Measurements from ENCODE around the gene WEE1. TPM values are rescaled to one million over a fixed set of nuclear protein-coding genes. Genes with fewer than 3 reads are reported as not detected.

The WEE1 gene
- total and polyA plus RNA-seq, 2 donors (not counting 3 experiments of a cell fraction or from before 2014, with no cell fraction given): 19.2 to 42.8 TPM

- H3K4me3 ChIP-seq (replicated peaks in 1 of 3; ENCODE audit: insufficient read depth in 1 of 3, low read depth in 1 of 3, low read length in 3 of 3): no peak overlapping the region
- peak; percentile 99 for DNase-seq (ENCODE audit: low read depth, low spot score)
- FAIRE-seq: peak; percentile 98
- TF ChIP-seq FOS (IDR thresholded peaks at IDR 0.05; ENCODE audit: borderline replicate concordance, insufficient read depth, low read length): peak; percentile 100
- TF ChIP-seq MYC (IDR thresholded peaks at IDR 0.05; ENCODE audit: low read depth, low read length): no peak
- TF ChIP-seq GATA2 (IDR thresholded peaks at IDR 0.05; ENCODE audit: insufficient read depth, insufficient read length, low read depth, low read length): peak; percentile 91
- peak; percentile 93 for TF ChIP-seq POLR2AphosphoS5 (IDR thresholded peaks at IDR 0.05; ENCODE audit: insufficient read depth, low read depth, low read length)
- no peak for TF ChIP-seq CTCF (IDR thresholded peaks at IDR 0.05; ENCODE audit: extremely low read depth in 1 of 2, insufficient read depth in 1 of 2, low read depth in 1 of 2, low read length in 2 of 2)
- no peak for TF ChIP-seq POLR2A (IDR thresholded peaks at IDR 0.05; ENCODE audit: low read depth, low read length)
- TF ChIP-seq EZH2 (IDR thresholded peaks at IDR 0.05; ENCODE audit: borderline replicate concordance, low read depth, low read length, severe bottlenecking): no peak
- TF ChIP-seq JUN (IDR thresholded peaks at IDR 0.05; ENCODE audit: borderline replicate concordance, insufficient read depth, insufficient read length, low read depth): peak; percentile 100
- TF ChIP-seq MAX (IDR thresholded peaks at IDR 0.05; ENCODE audit: insufficient read depth, insufficient read length): peak; percentile 53
- ChIA-PET POLR2A (interaction anchor here (0.7 to 1.3 kb wide), 2 partner anchors 61 to 105 kb away, joined by 4 read pairs; partner anchors contain the start of gene ZNF143), CTCF (interaction anchor here (0.8 to 1.9 kb wide), 4 partner anchors 14 to 182 kb away, joined by 3 to 17 read pairs (median 10); no protein-coding TSS in a partner anchor)
- intact Hi-C loops (cut with micrococcal nuclease) (loop anchor here (1.0 to 5.0 kb wide), 6 partner anchors 39 to 761 kb away; partner anchors contain the start of genes TMEM41B and ZNF143), dilution Hi-C loops (cut with MboI; ENCODE audit: extremely low pct_ligation_motif_present, low sequenced_read_pairs) (no loop called here)
- H3K9ac ChIP-seq (replicated peaks; ENCODE audit: extremely low read depth, insufficient read depth, low read length): peak overlapping the region; percentile 80
- no peaks in the 10 kb centered on the region for H3K27me3 ChIP-seq (ENCODE audit: control insufficient read depth in 2 of 2, insufficient read depth in 2 of 2, low read length in 2 of 2)
- no peaks in the 10 kb centered on the region for H3K9me1 ChIP-seq (replicated peaks; ENCODE audit: control insufficient read depth, extremely low read depth, insufficient read depth, low read length)
- H3K4me1 ChIP-seq (ENCODE audit: control insufficient read depth, extremely low read depth, insufficient read depth, low read length): peaks cover 31% of the 10 kb centered on the region
- peak overlapping the region; percentile 49 for H3K4me2 ChIP-seq (ENCODE audit: insufficient read depth, low read length)
- no peak overlapping the region for H2AFZ ChIP-seq (ENCODE audit: low read depth, low read length)
- H3K9me3 ChIP-seq (replicated peaks; ENCODE audit: control insufficient read depth, insufficient read depth, low read length): no peaks in the 10 kb centered on the region
- no peaks in the 10 kb centered on the region for H3K79me2 ChIP-seq (ENCODE audit: control insufficient read depth, insufficient read depth, low read length)
- BruUV-seq (replicated peaks): no TSS peak
- peak overlapping the region; percentile 96 for H3K27ac ChIP-seq (ENCODE audit: insufficient read depth, low read depth, low read length)
- H4K20me1 ChIP-seq (replicated peaks; ENCODE audit: control insufficient read depth, extremely low read depth, insufficient read depth, low read length): no peaks in the 10 kb centered on the region
- no peaks in the 10 kb centered on the region for H3K36me3 ChIP-seq (ENCODE audit: control insufficient read depth in 2 of 2, extremely low read depth in 1 of 2, insufficient read depth in 2 of 2, low read length in 2 of 2)
These were observed 7.5 kb upstream of the WEE1 start for GRCh38 chr11:9565822-9566560.
